Suprapubic skin (tissue), 4 donors: ENCODE measurements around the gene DISC1.

Experiments used
- POLR2A ChIP-seq, 2 donors: fragments of 450-650 bp; IDR thresholded peaks; one replicate each; pipeline ENCODE4 v1.6.1; 2017; ENCODE audit warnings: antibody characterized with exemption in 2 of 2, mild to moderate bottlenecking in 2 of 2, moderate library complexity in 2 of 2
- POLR2AphosphoS5 ChIP-seq, 3 donors: sonication (generic); formaldehyde crosslinking; IDR thresholded peaks; one replicate each; pipeline ENCODE4 v1.6.1; 2017; ENCODE audit warnings: antibody characterized with exemption in 3 of 3
- TF ChIP-seq, protein P1 (sequence below), 2 donors: fragments of 200-600 bp in 1 of 2; fragments of 450-650 bp in 1 of 2; sonication (generic) in 1 of 2; IDR thresholded peaks; one replicate each; pipeline ENCODE4 v1.5.1; 2016 to 2019; ENCODE audit warnings: antibody characterized with exemption in 2 of 2, mild to moderate bottlenecking in 1 of 2, moderate library complexity in 1 of 2

DNA sequence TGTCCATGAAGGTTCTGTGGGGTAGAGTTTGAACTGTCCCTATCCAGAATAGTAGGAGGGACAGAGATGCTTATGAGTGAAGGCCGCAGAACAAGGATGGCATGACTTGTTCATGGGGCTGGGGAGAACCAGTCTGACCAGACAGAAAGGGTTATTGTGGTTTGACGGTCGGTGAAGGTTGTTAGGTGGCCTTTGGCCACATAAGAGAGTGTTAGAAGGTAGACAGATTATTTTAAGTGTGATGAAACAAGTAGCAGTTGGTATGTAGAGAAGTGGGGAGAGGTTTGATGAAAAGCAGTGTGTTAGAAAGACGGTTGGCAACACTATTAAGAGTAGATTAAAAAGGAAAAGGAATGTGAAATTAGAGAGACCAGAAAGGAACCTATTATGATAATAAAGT, 355.1 kb downstream of the DISC1 start:
- no peak for TF ChIP-seq POLR2AphosphoS5 (IDR thresholded peaks at IDR 0.05)
- TF ChIP-seq POLR2A (IDR thresholded peaks at IDR 0.05) = no peak
- TF ChIP-seq, protein P1, sequence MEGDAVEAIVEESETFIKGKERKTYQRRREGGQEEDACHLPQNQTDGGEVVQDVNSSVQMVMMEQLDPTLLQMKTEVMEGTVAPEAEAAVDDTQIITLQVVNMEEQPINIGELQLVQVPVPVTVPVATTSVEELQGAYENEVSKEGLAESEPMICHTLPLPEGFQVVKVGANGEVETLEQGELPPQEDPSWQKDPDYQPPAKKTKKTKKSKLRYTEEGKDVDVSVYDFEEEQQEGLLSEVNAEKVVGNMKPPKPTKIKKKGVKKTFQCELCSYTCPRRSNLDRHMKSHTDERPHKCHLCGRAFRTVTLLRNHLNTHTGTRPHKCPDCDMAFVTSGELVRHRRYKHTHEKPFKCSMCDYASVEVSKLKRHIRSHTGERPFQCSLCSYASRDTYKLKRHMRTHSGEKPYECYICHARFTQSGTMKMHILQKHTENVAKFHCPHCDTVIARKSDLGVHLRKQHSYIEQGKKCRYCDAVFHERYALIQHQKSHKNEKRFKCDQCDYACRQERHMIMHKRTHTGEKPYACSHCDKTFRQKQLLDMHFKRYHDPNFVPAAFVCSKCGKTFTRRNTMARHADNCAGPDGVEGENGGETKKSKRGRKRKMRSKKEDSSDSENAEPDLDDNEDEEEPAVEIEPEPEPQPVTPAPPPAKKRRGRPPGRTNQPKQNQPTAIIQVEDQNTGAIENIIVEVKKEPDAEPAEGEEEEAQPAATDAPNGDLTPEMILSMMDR (IDR thresholded peaks at IDR 0.05) = no peak
